Activated CD8-positive, alpha-beta memory T cell treated with anti-CD3 and anti-CD28 coated beads for 4 hours (primary cell): Measurements from ENCODE around the gene UNC5B.

Experiments
- DNase-seq, 2 donors: peaks; one replicate each; pipeline ENCODE4 v3.0.0-alpha.2; 2020; ENCODE audit warnings: low read depth in 2 of 2

Gene UNC5B

GRCh38 chr10:71239946-71240795, 27.8 kb downstream of the UNC5B start:
- no peak for DNase-seq

- no peak for DNase-seq
Measured at GRCh38 chr10:71241114-71241829, 28.9 kb downstream of the UNC5B start.

GRCh38 chr10:71241830-71242621, 29.7 kb downstream of the UNC5B start:
- no peak for DNase-seq

GRCh38 chr10:71242622-71243009, 30.2 kb downstream of the UNC5B start:
- no peak for DNase-seq

GRCh38 chr10:71243756-71244395, 31.5 kb downstream of the UNC5B start:
- no peak for DNase-seq

GRCh38 chr10:71244431-71245419, 32.4 kb downstream of the UNC5B start:
- DNase-seq, result no peak

GRCh38 chr10:71245420-71246325, 33.3 kb downstream of the UNC5B start:
- no peak for DNase-seq

- no peak for DNase-seq
Measured at GRCh38 chr10:71246591-71247413, 34.4 kb downstream of the UNC5B start.

- DNase-seq, result no peak
Measured at GRCh38 chr10:71247414-71247705, 35.0 kb downstream of the UNC5B start.

- no peak for DNase-seq
Measured at GRCh38 chr10:71247804-71248203, 35.4 kb downstream of the UNC5B start.

- DNase-seq, result no peak
Measured at GRCh38 chr10:71248210-71248609, 35.8 kb downstream of the UNC5B start.

GRCh38 chr10:71249996-71250395, 37.6 kb downstream of the UNC5B start:
- no peak for DNase-seq

- DNase-seq, result no peak
Measured at GRCh38 chr10:71250405-71250804, 38.0 kb downstream of the UNC5B start.

GRCh38 chr10:71250842-71251241, 38.5 kb downstream of the UNC5B start:
- no peak for DNase-seq

- no peak for DNase-seq
Measured at GRCh38 chr10:71251319-71251718, 38.9 kb downstream of the UNC5B start.

- DNase-seq, result no peak
Measured at GRCh38 chr10:71252220-71252619, 39.9 kb downstream of the UNC5B start.

GRCh38 chr10:71253981-71254818, 41.8 kb downstream of the UNC5B start:
- DNase-seq, result no peak
